Fibroblast of skin of back (primary cell): ENCODE data around the gene PANK2.
"Not testable (repeated sequence)": the region's sequence is repeated elsewhere in the genome, so short reads cannot be mapped to it uniquely, and the experiment has no call there.

Experiments
- DNase-seq: peaks from one replicate; pipeline ENCODE4 v3.0.0-alpha.2; 2013

PANK2 gene

GRCh38 chr20:3929713-3930060 is 40.5 kb downstream of the PANK2 start:
- DNase-seq = no peak

- DNase-seq = no peak
Measured at GRCh38 chr20:3930265-3931206, 41.3 kb downstream of the PANK2 start.

GRCh38 chr20:3931664-3932063 is 42.5 kb downstream of the PANK2 start:
- DNase-seq = no peak

- DNase-seq = no peak
Measured at GRCh38 chr20:3932277-3932676, 43.1 kb downstream of the PANK2 start.

- no peak for DNase-seq
Measured at GRCh38 chr20:3932681-3933080, 43.5 kb downstream of the PANK2 start.

GRCh38 chr20:3933218-3933617 is 44.0 kb downstream of the PANK2 start:
- no peak for DNase-seq

GRCh38 chr20:3934624-3935023 is 45.4 kb downstream of the PANK2 start:
- DNase-seq = no peak

- DNase-seq = peak; percentile 40
Measured at GRCh38 chr20:3935295-3935955, 46.2 kb downstream of the PANK2 start.

GRCh38 chr20:3935956-3936340 is 46.8 kb downstream of the PANK2 start:
- DNase-seq = no peak

GRCh38 chr20:3937618-3938017 is 48.4 kb downstream of the PANK2 start:
- no peak for DNase-seq

GRCh38 chr20:3940905-3941304 is 51.7 kb downstream of the PANK2 start:
- no peak for DNase-seq

- not testable (repeated sequence) for DNase-seq
Measured at GRCh38 chr20:3946666-3947065, 57.5 kb downstream of the PANK2 start.

- no peak for DNase-seq
Measured at GRCh38 chr20:3964719-3965118, 75.5 kb downstream of the PANK2 start.

GRCh38 chr20:3966571-3966970 is 77.4 kb downstream of the PANK2 start:
- no peak for DNase-seq

- DNase-seq = no peak
Measured at GRCh38 chr20:3970016-3970415, 80.8 kb downstream of the PANK2 start.

- no peak for DNase-seq
Measured at GRCh38 chr20:3971145-3971544, 82.0 kb downstream of the PANK2 start.

GRCh38 chr20:3972161-3972560 is 83.0 kb downstream of the PANK2 start:
- no peak for DNase-seq

GRCh38 chr20:3972631-3973030 is 83.4 kb downstream of the PANK2 start:
- not testable (repeated sequence) for DNase-seq

GRCh38 chr20:3973705-3974104 is 84.5 kb downstream of the PANK2 start:
- DNase-seq = no peak

GRCh38 chr20:3976511-3976910 is 87.3 kb downstream of the PANK2 start:
- no peak for DNase-seq
